B cell (primary cell): Measurements from ENCODE around the gene ANKRD44. TPM values are rescaled to one million over a fixed set of nuclear protein-coding genes. Genes with fewer than 3 reads are reported as not detected.
A peak's percentile ranks its signal among the peaks of the same experiment; 100 is the strongest.

Source experiments
- ATAC-seq: fragments of 200-7000 bp; cut with Tn5 transposase; one replicate; pipeline ENCODE4 v1.10.0; 2021; ENCODE audit warnings: low read depth, mild to moderate bottlenecking, moderate number of reproducible peaks, moderate library complexity
- CTCF ChIA-PET: fragments of 350-600 bp; sonication (Branson Sonifier 250); formaldehyde crosslinking; loops from one replicate; lab custom pipeline; 2021; ENCODE audit warnings: antibody characterized with exemption, inconsistent platforms; lab: Charles Lee
- POLR2A ChIA-PET: fragments of 350-600 bp; sonication (Branson Sonifier 250); formaldehyde crosslinking; loops from one replicate; lab custom pipeline; 2021; ENCODE audit warnings: antibody characterized with exemption; lab: Charles Lee
- DNase-seq: peaks from one replicate; pipeline ENCODE4 v3.0.0; 2013
- H2AFZ ChIP-seq: 2 replicates; pipeline ENCODE4 v1.6.1; 2012; ENCODE audit warnings: mild to moderate bottlenecking, low read depth, low read length; ENCODE audit not compliant: insufficient read depth, poor library complexity, severe bottlenecking
- H3K27ac ChIP-seq, 2 donors: 1 replicate in 1 of 2; 2 replicates in 1 of 2; pipeline ENCODE4 v1.5.1; 2012 to 2013; ENCODE audit warnings: low read length in 2 of 2, mild to moderate bottlenecking in 2 of 2, moderate library complexity in 1 of 2
- H3K27me3 ChIP-seq, 4 experiments: fragments of 200-600 bp in 1 of 4; sonication (generic) in 1 of 4; replicated peaks in 1 of 4; 1 replicate in 2 of 4; 2 replicates in 2 of 4; pipeline versions ENCODE4 v1.6.1 to v1.7.0; 2013 to 2016; ENCODE audit warnings: low read length in 3 of 4, mild to moderate bottlenecking in 2 of 4, mixed read lengths in 1 of 4, moderate library complexity in 1 of 4; ENCODE audit not compliant: insufficient read depth in 4 of 4, control insufficient read depth in 3 of 4; ENCODE audit errors: control extremely low read depth in 1 of 4
- H3K36me3 ChIP-seq, 2 experiments: replicated peaks in 1 of 2; 1 replicate in 1 of 2; 2 replicates in 1 of 2; pipeline versions ENCODE4 v1.6.1 to v1.7.1; 2013; ENCODE audit warnings: low read length in 1 of 2; ENCODE audit not compliant: insufficient read depth in 2 of 2, control insufficient read depth in 1 of 2; ENCODE audit errors: control extremely low read depth in 1 of 2, extremely low read depth in 1 of 2
- H3K4me1 ChIP-seq, 2 donors: fragments of 200-600 bp in 1 of 2; sonication (generic) in 1 of 2; 1 replicate in 1 of 2; 2 replicates in 1 of 2; pipeline versions ENCODE4 v1.5.1 to v1.6.1; 2013 to 2017; ENCODE audit warnings: low read length in 2 of 2; ENCODE audit not compliant: control insufficient read depth in 2 of 2, insufficient read depth in 2 of 2
- H3K4me2 ChIP-seq: replicated peaks from 2 replicates; pipeline ENCODE3; 2012; ENCODE audit warnings: mild to moderate bottlenecking, low read depth, low read length; ENCODE audit not compliant: poor library complexity, severe bottlenecking
- H3K4me3 ChIP-seq, 5 experiments: fragments of 200-600 bp in 1 of 5; sonication (generic) in 1 of 5; 1 replicate in 3 of 5; 2 replicates in 2 of 5; pipeline versions ENCODE4 v1.5.1 to v1.7.0; 2011 to 2016; ENCODE audit warnings: low read length in 4 of 5, mild to moderate bottlenecking in 4 of 5, low read depth in 2 of 5, control low read depth in 1 of 5, moderate library complexity in 1 of 5; ENCODE audit not compliant: insufficient read depth in 1 of 5; ENCODE audit errors: control extremely low read depth in 1 of 5, extremely low read depth in 1 of 5
- H3K79me2 ChIP-seq: fragments of 200-600 bp; sonication (generic); one replicate; pipeline ENCODE4 v1.6.0; 2016; ENCODE audit warnings: low read length; ENCODE audit not compliant: control insufficient read depth, insufficient read depth
- H3K9ac ChIP-seq: fragments of 200-600 bp; sonication (generic); 2 replicates; pipeline ENCODE4 v1.6.1; 2017; ENCODE audit warnings: mild to moderate bottlenecking, low read length, moderate library complexity
- H3K9me3 ChIP-seq, 3 donors: one replicate each; pipeline versions ENCODE4 v1.6.1 to v1.7.1; 2013; ENCODE audit warnings: low read length in 2 of 3; ENCODE audit not compliant: control insufficient read depth in 2 of 3, insufficient read depth in 1 of 3; ENCODE audit errors: control extremely low read depth in 1 of 3
- H4K20me1 ChIP-seq: 2 replicates; pipeline ENCODE4 v1.6.0; 2012; ENCODE audit warnings: mild to moderate bottlenecking, low read length; ENCODE audit not compliant: insufficient read depth, control insufficient read depth, poor library complexity, severe bottlenecking
- H3K27ac Mint-ChIP-seq: one replicate; pipeline ENCODE4 v1.8.0; 2021; ENCODE audit warnings: mixed read lengths
- H3K27me3 Mint-ChIP-seq: one replicate; pipeline ENCODE4 v1.8.0; 2021; ENCODE audit warnings: mixed read lengths
- H3K4me1 Mint-ChIP-seq: one replicate; pipeline ENCODE4 v1.8.0; 2021; ENCODE audit warnings: mixed read lengths
- H3K4me3 Mint-ChIP-seq: one replicate; pipeline ENCODE4 v1.8.0; 2021; ENCODE audit warnings: mixed read lengths
- H3K9me3 Mint-ChIP-seq: one replicate; pipeline ENCODE4 v1.8.0; 2022; ENCODE audit warnings: mixed read lengths; ENCODE audit not compliant: insufficient read depth
- CTCF ChIP-seq: fragments of 200-600 bp; IDR thresholded peaks from one replicate; pipeline ENCODE4 v1.8.0; 2022; ENCODE audit warnings: antibody characterized with exemption, mild to moderate bottlenecking
- EZH2 ChIP-seq: IDR thresholded peaks from 2 replicates; pipeline ENCODE4 v1.6.1; 2012; ENCODE audit warnings: borderline replicate concordance, low read depth, mild to moderate bottlenecking, moderate library complexity, low read length; ENCODE audit not compliant: insufficient read depth, poor library complexity, severe bottlenecking
- WGBS: methylation state at CpG from one replicate; pipeline ENCODE4 v1.1.5; 2013; ENCODE audit warnings: missing lambda C conversion rate; ENCODE audit not compliant: insufficient coverage; 5-methylcytosine and 5-hydroxymethylcytosine counted together
- intact Hi-C: fragments of 100-400 bp; cut with micrococcal nuclease; formaldehyde crosslinking; loops from one replicate; pipeline ENCODE4 v1.10.0; 2022
- polyA plus RNA-seq: library from polyadenylated mRNA; depleted of rRNA; stranded (reverse); fragments of >200 nt; gene quantifications from 2 replicates; pipeline ENCODE4 v1.2.3, GENCODE V29; 2012
- total RNA-seq, 2 donors: library from RNA; stranded (reverse); fragments of 120-200 nt in 1 of 2; gene quantifications; 1 replicate in 1 of 2; 2 replicates in 1 of 2; pipeline versions ENCODE4 v1.2.3 to v1.2.4, GENCODE V29; 2013 to 2022

The ANKRD44 gene
- total and polyA plus RNA-seq, 2 donors (not counting 1 experiment from before 2014, with no cell fraction given) = 92.6 to 457 TPM

GRCh38 chr2:197216361-197216979 is 94.1 kb downstream of the ANKRD44 start:
- H3K9me3 ChIP-seq = no peaks in the 10 kb centered on the region
- peaks cover 100% of the 10 kb centered on the region for H3K79me2 ChIP-seq
- POLR2A ChIA-PET = interaction anchor here (1.0 to 1.1 kb wide), 2 partner anchors 9 to 18 kb away, joined by 3 read pairs; no protein-coding TSS in a partner anchor
- H3K36me3 ChIP-seq = peaks cover 3 to 20% of the 10 kb centered on the region in 2 experiments
- peak overlapping the region in 1 of 5 experiments; percentile 15 for H3K4me3 ChIP-seq
- intact Hi-C loops = loop anchor here (1.0 to 2.0 kb wide), 3 partner anchors 8 to 38 kb away; no protein-coding TSS in a partner anchor
- H3K27ac ChIP-seq = peak overlapping the region; percentile 68 to 95
- TF ChIP-seq EZH2 (no peak), CTCF (no peak)
- CTCF ChIA-PET = interaction anchor here (1.1 to 1.8 kb wide), 4 partner anchors 11 to 103 kb away, joined by 3 to 6 read pairs (median 4); no protein-coding TSS in a partner anchor
- ATAC-seq (peak; percentile 70), DNase-seq (peak; percentile 76)
- H3K4me1 ChIP-seq = peaks cover 82 to 89% of the 10 kb centered on the region in 2 donors
- no peaks in the 10 kb centered on the region for H3K27me3 ChIP-seq
- Mint-ChIP-seq H3K27ac (peak overlapping the region; percentile 92), H3K27me3 (no peaks in the 10 kb centered on the region), H3K4me3 (peak overlapping the region; percentile 75), H3K4me1 (peaks cover 83% of the 10 kb centered on the region), H3K9me3 (no peaks in the 10 kb centered on the region)
- 0% methylated on average over 1 of the region's 5 CpGs for WGBS
- no peak overlapping the region for H2AFZ ChIP-seq
- peak overlapping the region; percentile 33 for H3K9ac ChIP-seq
- H3K4me2 ChIP-seq = peak overlapping the region; percentile 64
- H4K20me1 ChIP-seq = no peaks in the 10 kb centered on the region
